ENCODE results near the gene ZSWIM6. TPM values are rescaled to one million over a fixed set of nuclear protein-coding genes. Genes with fewer than 3 reads are reported as not detected.
A peak's percentile ranks its signal among the peaks of the same experiment; 100 is the strongest.

Gene ZSWIM6
- total RNA-seq, 1 experiment from 2014 or later = 3.4 TPM

DNA sequence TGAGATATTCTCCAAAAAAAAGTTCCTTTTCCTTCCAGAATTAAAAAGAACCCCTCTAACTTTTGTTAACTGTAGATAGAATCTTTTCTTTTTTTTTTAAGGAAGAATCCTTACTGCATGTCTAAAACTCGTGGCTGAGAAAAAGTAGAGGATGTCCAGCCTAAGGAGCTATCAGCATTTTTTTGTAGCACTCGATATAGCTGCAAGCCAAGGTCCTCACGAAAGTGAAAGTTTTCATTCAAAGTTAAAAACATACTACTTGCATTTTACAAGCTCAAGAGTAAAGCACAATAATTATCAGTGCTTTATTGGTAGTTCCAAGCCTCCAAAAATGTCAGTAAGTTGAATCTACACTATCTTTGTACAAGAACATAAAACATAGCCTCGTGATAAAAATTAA, 28.7 kb upstream of the ZSWIM6 start:
- Histone ChIP-seq H3K4me2 (ENCODE audit: low read length) (peak overlapping the region; percentile 74), H3K27ac (ENCODE audit: low read length) (peak overlapping the region; percentile 97), H3K4me3 (ENCODE audit: low read length) (peak overlapping the region; percentile 63), H3K9ac (ENCODE audit: low read length) (peak overlapping the region; percentile 91), H3K36me3 (ENCODE audit: low read depth, low read length) (0 out of 2 replicates have a peak, but pooled peaks cover 3% of the 10 kb centered on the region), H3K27me3 (ENCODE audit: low read length) (no peaks in the 10 kb centered on the region), H3K9me3 (ENCODE audit: low read length) (no peaks in the 10 kb centered on the region), H3K79me2 (ENCODE audit: low read length) (peaks cover 32% of the 10 kb centered on the region), H3K4me1 (ENCODE audit: insufficient read depth, low read length) (peaks cover 69% of the 10 kb centered on the region), H3F3A (ENCODE audit: low read length, unreplicated experiment) (no peaks in the 10 kb centered on the region), H2AFZ (ENCODE audit: low read length) (no peak overlapping the region), H3K9me2 (replicated peaks; ENCODE audit: low read length) (no peaks in the 10 kb centered on the region), H4K20me1 (ENCODE audit: low read length) (no peaks in the 10 kb centered on the region)
- intact Hi-C loops (cut with micrococcal nuclease) = loop anchor here (5.0 kb wide), 1 partner anchor 356 kb away; the partner anchor contains the start of genes ERCC8 and NDUFAF2
- POLR2A ChIA-PET (ENCODE audit: unreplicated experiment) = interaction anchor here (0.5 to 2.5 kb wide), 4 partner anchors 11 to 341 kb away, joined by 3 to 26 read pairs (median 10); partner anchors contain the start of gene ZSWIM6
- no peak for TF ChIP-seq EZH2phosphoT487 (IDR thresholded peaks at IDR 0.05; ENCODE audit: borderline replicate concordance, low read length)
- TF ChIP-seq, protein P1, sequence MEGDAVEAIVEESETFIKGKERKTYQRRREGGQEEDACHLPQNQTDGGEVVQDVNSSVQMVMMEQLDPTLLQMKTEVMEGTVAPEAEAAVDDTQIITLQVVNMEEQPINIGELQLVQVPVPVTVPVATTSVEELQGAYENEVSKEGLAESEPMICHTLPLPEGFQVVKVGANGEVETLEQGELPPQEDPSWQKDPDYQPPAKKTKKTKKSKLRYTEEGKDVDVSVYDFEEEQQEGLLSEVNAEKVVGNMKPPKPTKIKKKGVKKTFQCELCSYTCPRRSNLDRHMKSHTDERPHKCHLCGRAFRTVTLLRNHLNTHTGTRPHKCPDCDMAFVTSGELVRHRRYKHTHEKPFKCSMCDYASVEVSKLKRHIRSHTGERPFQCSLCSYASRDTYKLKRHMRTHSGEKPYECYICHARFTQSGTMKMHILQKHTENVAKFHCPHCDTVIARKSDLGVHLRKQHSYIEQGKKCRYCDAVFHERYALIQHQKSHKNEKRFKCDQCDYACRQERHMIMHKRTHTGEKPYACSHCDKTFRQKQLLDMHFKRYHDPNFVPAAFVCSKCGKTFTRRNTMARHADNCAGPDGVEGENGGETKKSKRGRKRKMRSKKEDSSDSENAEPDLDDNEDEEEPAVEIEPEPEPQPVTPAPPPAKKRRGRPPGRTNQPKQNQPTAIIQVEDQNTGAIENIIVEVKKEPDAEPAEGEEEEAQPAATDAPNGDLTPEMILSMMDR (conservative IDR thresholded peaks at IDR 0.05; ENCODE audit: low read depth, low read length) = no peak
- TF ChIP-seq EZH2 (IDR thresholded peaks at IDR 0.05; ENCODE audit: low read length, unreplicated experiment) = no peak
- BruUV-seq (replicated peaks) = no TSS peak
- CTCF ChIA-PET = interaction anchor here (0.6 to 1.0 kb wide), 2 partner anchors 9 to 54 kb away, joined by 3 read pairs; no protein-coding TSS in a partner anchor
- ATAC-seq (no peak), DNase-seq (no peak)

DNA sequence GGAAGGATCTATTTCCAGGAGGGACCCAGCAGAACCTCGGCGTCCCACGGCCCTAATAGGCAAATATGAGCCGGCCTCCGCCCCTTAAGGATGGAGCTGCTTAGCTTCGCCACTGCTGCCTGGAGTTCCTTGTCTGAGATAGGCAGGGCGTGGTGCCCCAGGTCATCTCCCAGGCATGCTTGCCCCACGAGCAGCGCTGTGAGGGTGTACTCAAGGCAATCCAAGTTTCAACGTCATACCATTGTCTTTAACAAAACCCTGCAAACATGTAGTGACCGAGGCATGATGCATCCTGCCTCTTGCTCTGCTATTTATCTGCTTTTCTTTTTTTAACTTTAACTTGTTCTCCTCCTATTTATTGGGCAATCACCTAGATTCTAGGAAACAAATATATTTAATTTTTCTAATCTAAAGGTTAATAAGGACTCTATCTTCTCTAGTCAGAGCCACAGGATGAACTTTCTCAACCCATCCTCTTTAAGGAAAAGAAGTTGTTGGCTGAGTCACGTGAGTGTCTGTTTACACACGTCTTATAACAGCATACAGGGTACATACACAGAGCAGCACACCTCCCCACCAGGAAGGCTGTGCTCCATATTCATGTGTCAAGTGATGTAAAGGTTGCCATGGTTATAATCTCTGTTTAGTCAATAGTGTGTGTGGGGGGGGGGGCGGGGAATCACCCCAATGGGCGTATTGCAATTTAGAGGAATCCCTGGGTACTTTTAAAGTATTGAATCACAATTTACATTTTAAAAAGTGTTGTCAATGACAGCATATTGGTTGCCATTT, 27.3 kb upstream of the ZSWIM6 start:
- H2AFZ ChIP-seq (ENCODE audit: low read length) = no peak overlapping the region
- H3K27me3 ChIP-seq (ENCODE audit: low read length) = no peaks in the 10 kb centered on the region
- intact Hi-C loops (cut with micrococcal nuclease) = loop anchor here (2.0 to 5.0 kb wide), 2 partner anchors 26 to 357 kb away; partner anchors contain the start of genes ERCC8 and NDUFAF2
- ATAC-seq = peak; percentile 68
- H3K9me3 ChIP-seq (ENCODE audit: low read length) = no peaks in the 10 kb centered on the region
- H3K79me2 ChIP-seq (ENCODE audit: low read length) = peaks cover 32% of the 10 kb centered on the region
- no peaks in the 10 kb centered on the region for H4K20me1 ChIP-seq (ENCODE audit: low read length)
- H3K9ac ChIP-seq (ENCODE audit: low read length) = peak overlapping the region; percentile 91
- H3F3A ChIP-seq (ENCODE audit: low read length, unreplicated experiment) = no peaks in the 10 kb centered on the region
- no TSS peak for BruUV-seq (replicated peaks)
- TF ChIP-seq EZH2phosphoT487 (IDR thresholded peaks at IDR 0.05; ENCODE audit: borderline replicate concordance, low read length) (no peak), EZH2 (IDR thresholded peaks at IDR 0.05; ENCODE audit: low read length, unreplicated experiment) (no peak)
- TF ChIP-seq, protein P1 (conservative IDR thresholded peaks at IDR 0.05; ENCODE audit: low read depth, low read length) = no peak
- ChIA-PET CTCF (interaction anchor here (0.6 to 1.2 kb wide), 3 partner anchors 7 to 344 kb away, joined by 3 to 4 read pairs (median 3); no protein-coding TSS in a partner anchor), POLR2A (ENCODE audit: unreplicated experiment) (interaction anchor here (2.5 kb wide), 1 partner anchor 26 kb away, joined by 26 read pairs; the partner anchor contains the start of gene ZSWIM6)
- 0 out of 2 replicates have a peak, but pooled peaks cover 3% of the 10 kb centered on the region for H3K36me3 ChIP-seq (ENCODE audit: low read depth, low read length)
- H3K4me1 ChIP-seq (ENCODE audit: insufficient read depth, low read length) = peaks cover 55% of the 10 kb centered on the region
- H3K9me2 ChIP-seq (replicated peaks; ENCODE audit: low read length) = no peaks in the 10 kb centered on the region
- H3K4me3 ChIP-seq (ENCODE audit: low read length) = peak overlapping the region; percentile 63
- peak overlapping the region; percentile 74 for H3K4me2 ChIP-seq (ENCODE audit: low read length)
- peak; percentile 88 for DNase-seq
- peak overlapping the region; percentile 97 for H3K27ac ChIP-seq (ENCODE audit: low read length)

Data from PC-3 (cell line).